HL-60 (cell line): ENCODE data around the gene CSK.

Source experiments
- CTCF ChIP-seq: IDR thresholded peaks from one replicate; pipeline ENCODE4 v1.5.1; 2011; ENCODE audit warnings: low read length, control low read depth, inconsistent platforms; ENCODE audit not compliant: insufficient read depth
- GABPA ChIP-seq: IDR thresholded peaks from 2 replicates; pipeline ENCODE4 v1.6.1; 2012; ENCODE audit warnings: low read depth
- POLR2AphosphoS5 ChIP-seq: IDR thresholded peaks from 2 replicates; pipeline ENCODE4 v1.6.1; 2012; ENCODE audit warnings: low read depth
- REST ChIP-seq: IDR thresholded peaks from 2 replicates; pipeline ENCODE4 v1.6.1; 2012; ENCODE audit warnings: low read depth; ENCODE audit not compliant: insufficient replicate concordance
- SPI1 ChIP-seq: IDR thresholded peaks from 2 replicates; pipeline ENCODE4 v1.6.1; 2012; ENCODE audit warnings: low read depth, mild to moderate bottlenecking, borderline replicate concordance

- TF ChIP-seq POLR2AphosphoS5 (no peak), CTCF (no peak), REST (no peak), SPI1 (no peak), GABPA (no peak)
These were observed 4.8 kb downstream of the CSK start for GRCh38 chr15:74786551-74787165.
